GM10266 (cell line): Measurements from ENCODE around the gene CFD.
"Not testable (repeated sequence)": the region's sequence is repeated elsewhere in the genome, so short reads cannot be mapped to it uniquely, and the experiment has no call there.

Experiments
- DNase-seq: peaks from one replicate; pipeline ENCODE4 v3.0.0; 2012; ENCODE audit errors: extremely low spot score
- CTCF ChIP-seq: IDR thresholded peaks from 2 replicates; pipeline ENCODE4 v1.5.1; 2012; ENCODE audit warnings: mild to moderate bottlenecking, low read depth; ENCODE audit not compliant: control insufficient read depth, insufficient read depth; ENCODE audit errors: missing control alignments

The CFD gene

GRCh38 chr19:887072-887471 lies 27.6 kb downstream of the CFD start:
- TF ChIP-seq CTCF: no peak
- no peak for DNase-seq

- no peak for TF ChIP-seq CTCF
- no peak for DNase-seq
Measured at GRCh38 chr19:887599-887998, 28.1 kb downstream of the CFD start.

- no peak for TF ChIP-seq CTCF
- no peak for DNase-seq
Measured at GRCh38 chr19:888581-889385, 29.3 kb downstream of the CFD start.

- no peak for TF ChIP-seq CTCF
- DNase-seq: no peak
Measured at GRCh38 chr19:889662-890295, 30.3 kb downstream of the CFD start.

GRCh38 chr19:890831-891230 lies 31.4 kb downstream of the CFD start:
- TF ChIP-seq CTCF: no peak

GRCh38 chr19:891421-892200 lies 32.1 kb downstream of the CFD start:
- not testable (repeated sequence) for DNase-seq

More at GRCh38 chr19:890831-891230, 31.4 kb downstream of the CFD start:
- DNase-seq: no peak

GRCh38 chr19:892243-892893 lies 32.9 kb downstream of the CFD start:
- no peak for TF ChIP-seq CTCF
- DNase-seq: peak; percentile 82
